Fibroblast of lung (primary cell): Measurements from ENCODE around the gene DCN. TPM values are rescaled to one million over a fixed set of nuclear protein-coding genes. Genes with fewer than 3 reads are reported as not detected.

ENCODE experiments used
- DNase-seq, 2 donors: peaks; one replicate each; pipeline versions ENCODE4 v3.0.0 to v3.0.0-alpha.2; 2010; ENCODE audit warnings: low read depth in 2 of 2
- H2AFZ ChIP-seq: 2 replicates; pipeline ENCODE4 v1.5.1; 2012; ENCODE audit warnings: low read length, control low read depth, inconsistent platforms
- H3K27ac ChIP-seq: 2 replicates; pipeline ENCODE4 v1.5.1; 2011; ENCODE audit warnings: low read length, control low read depth; ENCODE audit not compliant: insufficient read depth
- H3K27me3 ChIP-seq: 2 replicates; pipeline ENCODE4 v1.5.1; 2011; ENCODE audit warnings: mild to moderate bottlenecking, low read length; ENCODE audit not compliant: control insufficient read depth, insufficient read depth
- H3K36me3 ChIP-seq: 2 replicates; pipeline ENCODE4 v1.5.1; 2011; ENCODE audit warnings: low read length; ENCODE audit not compliant: control insufficient read depth, insufficient read depth
- H3K4me1 ChIP-seq: 2 replicates; pipeline ENCODE4 v1.5.1; 2011; ENCODE audit warnings: low read length; ENCODE audit not compliant: control insufficient read depth, insufficient read depth; ENCODE audit errors: extremely low read depth
- H3K4me2 ChIP-seq: 2 replicates; pipeline ENCODE4 v1.5.1; 2011; ENCODE audit warnings: low read length, control low read depth; ENCODE audit not compliant: insufficient read depth; ENCODE audit errors: extremely low read depth
- H3K4me3 ChIP-seq, 4 experiments: fragments of 200-600 bp in 1 of 4; sonication (generic) in 1 of 4; replicated peaks in 1 of 4; 2 replicates each; pipeline ENCODE4 v1.5.1; 2011 to 2016; ENCODE audit warnings: low read length in 4 of 4, low read depth in 3 of 4, mild to moderate bottlenecking in 3 of 4, control low read depth in 2 of 4, inconsistent platforms in 1 of 4, mixed read lengths in 1 of 4; ENCODE audit not compliant: insufficient read depth in 1 of 4; ENCODE audit errors: control extremely low read depth in 1 of 4
- H3K79me2 ChIP-seq: 2 replicates; pipeline ENCODE4 v1.5.1; 2012; ENCODE audit warnings: mild to moderate bottlenecking, low read length, inconsistent platforms; ENCODE audit not compliant: control insufficient read depth, insufficient read depth
- H3K9ac ChIP-seq: 2 replicates; pipeline ENCODE4 v1.5.1; 2011; ENCODE audit warnings: mild to moderate bottlenecking, low read length, control low read depth; ENCODE audit not compliant: insufficient read depth
- H3K9me3 ChIP-seq: 2 replicates; pipeline ENCODE4 v1.5.1; 2012; ENCODE audit warnings: low read depth, low read length; ENCODE audit not compliant: control insufficient read depth, insufficient read depth
- H4K20me1 ChIP-seq: 2 replicates; pipeline ENCODE4 v1.5.1; 2011; ENCODE audit warnings: low read length; ENCODE audit not compliant: control insufficient read depth, insufficient read depth; ENCODE audit errors: extremely low read depth
- EZH2 ChIP-seq: IDR thresholded peaks from 2 replicates; pipeline ENCODE4 v1.5.1; 2012; ENCODE audit warnings: low read length, control low read depth, mild to moderate bottlenecking; ENCODE audit errors: missing control alignments
- polyA plus RNA-seq, 2 donors: library from polyadenylated mRNA; depleted of rRNA in 1 of 2; stranded (reverse) in 1 of 2; unstranded in 1 of 2; fragments of >200 nt; gene quantifications; 2 replicates each; pipeline ENCODE4 v1.2.1, GENCODE V29; 2011 to 2012; ENCODE audit warnings: missing spikeins in 1 of 2
- total RNA-seq: library from RNA; depleted of rRNA; stranded (reverse); fragments of >200 nt; gene quantifications from 2 replicates; pipeline ENCODE4 v1.2.1, GENCODE V29; 2014
- TF ChIP-seq, protein P1 (sequence below), 2 donors: IDR thresholded peaks in 1 of 2; conservative IDR thresholded peaks in 1 of 2; 1 replicate in 1 of 2; 2 replicates in 1 of 2; pipeline ENCODE4 v1.5.1; 2011 to 2012; ENCODE audit warnings: low read length in 2 of 2, control low read depth in 1 of 2, inconsistent platforms in 1 of 2, low read depth in 1 of 2, mild to moderate bottlenecking in 1 of 2

Gene DCN
- total and polyA plus RNA-seq, 2 donors (not counting 1 experiment from before 2014, with no cell fraction given), result 902 to 4,941 TPM

DNA sequence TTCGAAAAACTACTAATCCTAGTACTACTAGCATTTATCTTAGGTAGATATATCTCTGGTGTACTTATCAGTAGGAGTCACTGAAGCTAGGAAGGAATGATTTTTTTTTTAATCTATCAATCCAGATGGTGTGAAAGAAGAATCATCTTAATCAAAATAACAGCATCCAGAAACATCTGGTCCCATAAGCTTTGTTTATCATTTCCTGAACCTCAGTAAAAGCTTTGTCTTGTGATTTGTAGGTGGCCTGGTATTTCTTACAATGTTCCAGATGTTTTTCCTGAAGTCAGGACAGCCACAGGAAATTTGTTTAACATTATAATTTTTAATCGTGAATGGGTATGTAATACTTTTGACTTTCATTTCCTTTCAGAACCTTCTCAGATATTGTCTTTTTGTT lies 43.3 kb downstream of the DCN start:
- Histone ChIP-seq H3K27ac (peak overlapping the region; percentile 19), H3K36me3 (no peaks in the 10 kb centered on the region), H3K4me3 (peak overlapping the region in 1 of 4 experiments; percentile 3), H3K79me2 (no peaks in the 10 kb centered on the region), H2AFZ (no peak overlapping the region), H4K20me1 (no peaks in the 10 kb centered on the region), H3K4me1 (peaks cover 32% of the 10 kb centered on the region), H3K4me2 (peak overlapping the region; percentile 73), H3K9ac (no peak overlapping the region), H3K27me3 (no peaks in the 10 kb centered on the region), H3K9me3 (no peaks in the 10 kb centered on the region)
- peak in 1 of 2 donors; percentile 40 for DNase-seq
- TF ChIP-seq EZH2, result no peak
- TF ChIP-seq, protein P1, sequence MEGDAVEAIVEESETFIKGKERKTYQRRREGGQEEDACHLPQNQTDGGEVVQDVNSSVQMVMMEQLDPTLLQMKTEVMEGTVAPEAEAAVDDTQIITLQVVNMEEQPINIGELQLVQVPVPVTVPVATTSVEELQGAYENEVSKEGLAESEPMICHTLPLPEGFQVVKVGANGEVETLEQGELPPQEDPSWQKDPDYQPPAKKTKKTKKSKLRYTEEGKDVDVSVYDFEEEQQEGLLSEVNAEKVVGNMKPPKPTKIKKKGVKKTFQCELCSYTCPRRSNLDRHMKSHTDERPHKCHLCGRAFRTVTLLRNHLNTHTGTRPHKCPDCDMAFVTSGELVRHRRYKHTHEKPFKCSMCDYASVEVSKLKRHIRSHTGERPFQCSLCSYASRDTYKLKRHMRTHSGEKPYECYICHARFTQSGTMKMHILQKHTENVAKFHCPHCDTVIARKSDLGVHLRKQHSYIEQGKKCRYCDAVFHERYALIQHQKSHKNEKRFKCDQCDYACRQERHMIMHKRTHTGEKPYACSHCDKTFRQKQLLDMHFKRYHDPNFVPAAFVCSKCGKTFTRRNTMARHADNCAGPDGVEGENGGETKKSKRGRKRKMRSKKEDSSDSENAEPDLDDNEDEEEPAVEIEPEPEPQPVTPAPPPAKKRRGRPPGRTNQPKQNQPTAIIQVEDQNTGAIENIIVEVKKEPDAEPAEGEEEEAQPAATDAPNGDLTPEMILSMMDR (conservative IDR thresholded peaks at IDR 0.05 in 1 of 2, IDR thresholded peaks at IDR 0.05 in 1 of 2; ENCODE audit: low read depth in 1 of 2, low read length in 2 of 2), result no peak

DNA sequence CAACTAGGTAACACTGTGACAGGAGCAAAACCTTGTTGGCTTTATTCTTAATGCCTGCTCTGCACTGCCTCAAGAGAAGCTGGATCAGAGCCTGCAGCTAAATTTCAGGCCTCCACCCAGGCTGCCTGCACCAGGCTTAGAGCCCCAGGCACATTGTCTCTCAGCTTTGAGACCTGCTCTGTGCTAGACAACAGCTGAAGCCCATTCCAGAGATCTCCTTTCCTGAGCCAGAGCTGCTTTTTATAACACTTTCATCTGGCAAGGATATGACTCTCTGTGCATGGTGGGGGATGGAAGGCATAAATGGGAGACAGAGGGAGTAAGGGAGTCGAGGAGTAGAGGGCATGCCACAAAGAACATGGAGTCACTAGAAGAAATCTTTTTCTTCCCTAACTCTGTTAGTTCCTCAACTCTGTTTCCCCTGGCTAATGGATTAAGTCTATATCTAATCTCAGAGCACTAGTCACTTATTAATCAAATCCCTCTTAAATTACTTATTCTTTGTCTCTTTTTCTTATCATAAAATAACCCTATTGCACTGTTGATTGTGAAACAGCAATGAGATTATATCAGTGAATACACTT lies 44.2 kb downstream of the DCN start:
- Histone ChIP-seq H3K79me2 (no peaks in the 10 kb centered on the region), H4K20me1 (no peaks in the 10 kb centered on the region), H3K27me3 (no peaks in the 10 kb centered on the region), H3K9ac (no peak overlapping the region), H3K4me1 (peaks cover 36% of the 10 kb centered on the region), H3K4me2 (peak overlapping the region; percentile 11), H2AFZ (no peak overlapping the region), H3K27ac (no peak overlapping the region), H3K9me3 (no peaks in the 10 kb centered on the region), H3K4me3 (no peak overlapping the region), H3K36me3 (no peaks in the 10 kb centered on the region)
- TF ChIP-seq, protein P1 (conservative IDR thresholded peaks at IDR 0.05 in 1 of 2, IDR thresholded peaks at IDR 0.05 in 1 of 2; ENCODE audit: low read depth in 1 of 2, low read length in 2 of 2), result no peak
- TF ChIP-seq EZH2, result no peak
- DNase-seq, result peak in 1 of 2 donors; percentile 23

DNA sequence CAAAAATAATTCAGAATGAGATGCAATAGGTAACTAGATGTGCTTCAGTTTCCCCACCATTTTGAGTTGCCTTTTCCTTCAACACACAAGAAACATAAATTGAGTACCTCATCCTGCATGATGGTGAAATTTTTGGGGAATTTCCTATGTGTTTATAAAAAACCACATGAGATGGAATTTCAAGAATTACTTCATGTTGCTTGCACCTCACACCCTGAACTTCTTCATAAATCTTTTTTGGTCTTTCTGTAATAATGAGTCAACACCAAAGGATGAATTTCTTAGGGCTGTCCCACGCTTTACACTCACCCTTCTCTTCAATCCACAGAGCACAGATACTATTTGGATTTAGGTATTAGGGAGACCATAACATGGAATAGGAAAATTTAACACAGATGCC lies 48.7 kb downstream of the DCN start:
- Histone ChIP-seq H3K27ac (peak overlapping the region; percentile 38), H4K20me1 (no peaks in the 10 kb centered on the region), H3K36me3 (no peaks in the 10 kb centered on the region), H3K9ac (no peak overlapping the region), H3K79me2 (no peaks in the 10 kb centered on the region), H3K9me3 (no peaks in the 10 kb centered on the region), H3K27me3 (no peaks in the 10 kb centered on the region), H3K4me3 (no peak overlapping the region), H2AFZ (no peak overlapping the region), H3K4me1 (peaks cover 18% of the 10 kb centered on the region), H3K4me2 (no peak overlapping the region)
- peak; percentile 66 to 87 for DNase-seq
- TF ChIP-seq, protein P1 (conservative IDR thresholded peaks at IDR 0.05 in 1 of 2, IDR thresholded peaks at IDR 0.05 in 1 of 2; ENCODE audit: low read depth in 1 of 2, low read length in 2 of 2), result no peak
- TF ChIP-seq EZH2, result no peak
